ENCODE results near the gene XYLT1. TPM values are rescaled to one million over a fixed set of nuclear protein-coding genes. Genes with fewer than 3 reads are reported as not detected.

The XYLT1 gene
- total RNA-seq, 1 experiment from 2014 or later: not detected

DNA sequence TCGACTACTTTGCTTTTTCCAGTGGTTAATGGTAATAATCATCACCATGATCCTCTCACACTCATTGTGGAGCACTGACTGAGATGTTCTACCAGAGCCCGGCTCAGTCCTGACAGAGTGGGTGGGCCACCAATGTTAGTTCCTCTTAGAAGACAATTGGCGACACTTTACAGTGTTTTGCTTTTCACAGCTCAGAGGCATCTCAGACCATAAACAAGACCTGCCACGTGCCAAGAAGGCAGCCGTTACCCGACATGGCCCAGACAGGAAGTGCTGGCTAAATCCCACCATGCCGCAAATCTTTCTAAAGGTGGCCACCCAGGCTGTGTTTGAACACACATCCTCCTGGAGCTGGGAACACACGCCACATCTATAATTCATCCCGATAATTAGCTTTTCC, 103.7 kb downstream of the XYLT1 start:
- ATAC-seq: no peak
- CTCF ChIA-PET: no interaction called here
- no peak overlapping the region for H2AFZ ChIP-seq (ENCODE audit: low read length)
- TF ChIP-seq, protein P1, sequence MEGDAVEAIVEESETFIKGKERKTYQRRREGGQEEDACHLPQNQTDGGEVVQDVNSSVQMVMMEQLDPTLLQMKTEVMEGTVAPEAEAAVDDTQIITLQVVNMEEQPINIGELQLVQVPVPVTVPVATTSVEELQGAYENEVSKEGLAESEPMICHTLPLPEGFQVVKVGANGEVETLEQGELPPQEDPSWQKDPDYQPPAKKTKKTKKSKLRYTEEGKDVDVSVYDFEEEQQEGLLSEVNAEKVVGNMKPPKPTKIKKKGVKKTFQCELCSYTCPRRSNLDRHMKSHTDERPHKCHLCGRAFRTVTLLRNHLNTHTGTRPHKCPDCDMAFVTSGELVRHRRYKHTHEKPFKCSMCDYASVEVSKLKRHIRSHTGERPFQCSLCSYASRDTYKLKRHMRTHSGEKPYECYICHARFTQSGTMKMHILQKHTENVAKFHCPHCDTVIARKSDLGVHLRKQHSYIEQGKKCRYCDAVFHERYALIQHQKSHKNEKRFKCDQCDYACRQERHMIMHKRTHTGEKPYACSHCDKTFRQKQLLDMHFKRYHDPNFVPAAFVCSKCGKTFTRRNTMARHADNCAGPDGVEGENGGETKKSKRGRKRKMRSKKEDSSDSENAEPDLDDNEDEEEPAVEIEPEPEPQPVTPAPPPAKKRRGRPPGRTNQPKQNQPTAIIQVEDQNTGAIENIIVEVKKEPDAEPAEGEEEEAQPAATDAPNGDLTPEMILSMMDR (conservative IDR thresholded peaks at IDR 0.05; ENCODE audit: low read depth, low read length): no peak
- no peak for TF ChIP-seq EZH2phosphoT487 (IDR thresholded peaks at IDR 0.05; ENCODE audit: borderline replicate concordance, low read length)
- TF ChIP-seq EZH2 (IDR thresholded peaks at IDR 0.05; ENCODE audit: low read length, unreplicated experiment): no peak
- no TSS peak for BruUV-seq (replicated peaks)
- H3K9me2 ChIP-seq (replicated peaks; ENCODE audit: low read length): no peaks in the 10 kb centered on the region
- intact Hi-C loops (cut with micrococcal nuclease): no loop called here
- no peaks in the 10 kb centered on the region for H3K79me2 ChIP-seq (ENCODE audit: low read length)
- no peaks in the 10 kb centered on the region for H3K9me3 ChIP-seq (ENCODE audit: low read length)
- H3K4me3 ChIP-seq (ENCODE audit: low read length): no peak overlapping the region
- H3K4me2 ChIP-seq (ENCODE audit: low read length): no peak overlapping the region
- H3K27me3 ChIP-seq (ENCODE audit: low read length): no peaks in the 10 kb centered on the region
- no peak overlapping the region for H3K27ac ChIP-seq (ENCODE audit: low read length)
- H3F3A ChIP-seq (ENCODE audit: low read length, unreplicated experiment): no peaks in the 10 kb centered on the region
- no peaks in the 10 kb centered on the region for H3K4me1 ChIP-seq (ENCODE audit: insufficient read depth, low read length)
- H4K20me1 ChIP-seq (ENCODE audit: low read length): no peaks in the 10 kb centered on the region
- no peak overlapping the region for H3K9ac ChIP-seq (ENCODE audit: low read length)
- no peaks in the 10 kb centered on the region for H3K36me3 ChIP-seq (ENCODE audit: low read depth, low read length)
- no peak for DNase-seq
- POLR2A ChIA-PET (ENCODE audit: unreplicated experiment): no interaction called here

DNA sequence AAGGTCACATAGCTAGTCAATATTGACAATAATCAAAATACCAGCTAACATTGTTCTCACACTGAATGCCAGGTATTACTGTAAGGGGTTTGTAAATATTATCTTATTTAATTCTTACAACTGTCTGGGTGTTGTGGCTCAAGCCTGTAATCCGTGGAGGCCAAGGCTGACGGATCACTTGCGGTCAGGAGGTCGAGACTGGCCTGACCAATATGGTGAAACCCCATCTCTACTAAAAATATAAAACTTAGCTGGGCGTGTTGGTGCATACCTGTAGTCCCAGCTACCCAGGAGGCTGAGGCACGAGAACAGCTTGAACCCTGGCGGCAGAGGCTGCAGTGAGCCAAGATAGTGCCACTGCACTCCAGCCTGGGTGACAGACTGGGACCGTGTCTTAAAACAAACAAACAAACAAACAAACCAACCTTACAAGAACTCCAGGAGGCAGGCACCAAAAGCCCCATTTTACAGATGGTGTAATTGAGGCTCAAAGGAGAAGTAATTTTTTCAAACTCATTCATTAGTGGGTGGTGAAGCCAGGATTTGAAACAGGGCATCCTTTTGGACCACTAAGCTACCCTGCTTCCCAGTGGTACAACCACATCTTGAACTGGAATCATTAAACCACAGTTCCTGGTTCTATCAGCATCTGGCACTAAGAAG, 104.3 kb downstream of the XYLT1 start:
- no TSS peak for BruUV-seq (replicated peaks)
- Histone ChIP-seq H3K36me3 (ENCODE audit: low read depth, low read length) (no peaks in the 10 kb centered on the region), H2AFZ (ENCODE audit: low read length) (no peak overlapping the region), H3K27me3 (ENCODE audit: low read length) (no peaks in the 10 kb centered on the region), H3K9me3 (ENCODE audit: low read length) (no peaks in the 10 kb centered on the region), H4K20me1 (ENCODE audit: low read length) (no peaks in the 10 kb centered on the region), H3K79me2 (ENCODE audit: low read length) (no peaks in the 10 kb centered on the region), H3K4me1 (ENCODE audit: insufficient read depth, low read length) (no peaks in the 10 kb centered on the region), H3F3A (ENCODE audit: low read length, unreplicated experiment) (no peaks in the 10 kb centered on the region), H3K4me2 (ENCODE audit: low read length) (no peak overlapping the region), H3K9me2 (replicated peaks; ENCODE audit: low read length) (no peaks in the 10 kb centered on the region), H3K27ac (ENCODE audit: low read length) (no peak overlapping the region), H3K4me3 (ENCODE audit: low read length) (no peak overlapping the region), H3K9ac (ENCODE audit: low read length) (no peak overlapping the region)
- DNase-seq (no peak), ATAC-seq (no peak)
- POLR2A ChIA-PET (ENCODE audit: unreplicated experiment): no interaction called here
- CTCF ChIA-PET: no interaction called here
- TF ChIP-seq EZH2phosphoT487 (IDR thresholded peaks at IDR 0.05; ENCODE audit: borderline replicate concordance, low read length) (no peak), EZH2 (IDR thresholded peaks at IDR 0.05; ENCODE audit: low read length, unreplicated experiment) (no peak)
- TF ChIP-seq, protein P1 (conservative IDR thresholded peaks at IDR 0.05; ENCODE audit: low read depth, low read length): no peak
- intact Hi-C loops (cut with micrococcal nuclease): no loop called here

DNA sequence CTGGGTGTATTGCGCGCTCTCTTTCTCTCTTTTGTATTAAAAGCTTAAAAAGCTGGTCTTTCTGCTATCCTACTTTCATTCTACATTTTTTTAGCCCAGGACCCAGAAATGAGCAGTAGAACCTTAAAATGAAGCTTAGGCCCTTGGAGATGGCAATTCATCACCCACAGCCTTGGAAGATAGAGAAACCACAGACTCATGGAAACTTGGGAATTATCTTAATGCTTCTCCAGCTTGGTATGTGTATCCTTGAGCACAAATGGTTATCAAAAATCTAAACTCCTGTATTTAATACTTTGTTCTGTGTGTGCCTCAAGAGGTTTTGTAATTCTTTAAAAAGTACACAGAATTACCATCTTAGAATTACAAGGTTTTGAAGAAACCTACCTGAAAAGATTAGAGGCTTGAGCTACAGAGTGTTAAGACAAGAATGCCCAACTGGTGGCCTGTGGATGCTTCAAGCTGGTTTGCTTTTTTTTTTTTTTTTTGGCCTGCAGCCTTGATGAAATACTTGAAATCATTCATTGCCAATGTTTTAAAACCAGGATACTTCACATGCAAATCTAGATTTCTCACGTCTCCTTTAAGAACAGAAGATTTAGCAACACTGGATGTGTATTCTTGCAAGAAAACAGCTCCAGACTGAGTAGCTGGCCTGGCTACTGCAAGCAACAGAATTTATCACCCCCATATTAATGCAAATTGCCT, 105.0 kb downstream of the XYLT1 start:
- H3K36me3 ChIP-seq (ENCODE audit: low read depth, low read length): no peaks in the 10 kb centered on the region
- no peaks in the 10 kb centered on the region for H3K9me3 ChIP-seq (ENCODE audit: low read length)
- no peaks in the 10 kb centered on the region for H4K20me1 ChIP-seq (ENCODE audit: low read length)
- no peaks in the 10 kb centered on the region for H3K79me2 ChIP-seq (ENCODE audit: low read length)
- H3K9ac ChIP-seq (ENCODE audit: low read length): no peak overlapping the region
- no peak overlapping the region for H3K4me2 ChIP-seq (ENCODE audit: low read length)
- no peak overlapping the region for H2AFZ ChIP-seq (ENCODE audit: low read length)
- H3K9me2 ChIP-seq (replicated peaks; ENCODE audit: low read length): no peaks in the 10 kb centered on the region
- ChIA-PET POLR2A (ENCODE audit: unreplicated experiment) (no interaction called here), CTCF (no interaction called here)
- no peaks in the 10 kb centered on the region for H3K27me3 ChIP-seq (ENCODE audit: low read length)
- no peaks in the 10 kb centered on the region for H3K4me1 ChIP-seq (ENCODE audit: insufficient read depth, low read length)
- no peaks in the 10 kb centered on the region for H3F3A ChIP-seq (ENCODE audit: low read length, unreplicated experiment)
- ATAC-seq: no peak
- BruUV-seq (replicated peaks): no TSS peak
- intact Hi-C loops (cut with micrococcal nuclease): no loop called here
- H3K27ac ChIP-seq (ENCODE audit: low read length): no peak overlapping the region
- H3K4me3 ChIP-seq (ENCODE audit: low read length): no peak overlapping the region
- TF ChIP-seq EZH2 (IDR thresholded peaks at IDR 0.05; ENCODE audit: low read length, unreplicated experiment): no peak
- TF ChIP-seq EZH2phosphoT487 (IDR thresholded peaks at IDR 0.05; ENCODE audit: borderline replicate concordance, low read length): no peak
- TF ChIP-seq, protein P1 (conservative IDR thresholded peaks at IDR 0.05; ENCODE audit: low read depth, low read length): no peak
- DNase-seq: no peak
